PFSK-1 (cell line): ENCODE measurements around the gene CXCR6.

Experiments used
- FOXP2 ChIP-seq: optimal IDR thresholded peaks from 2 replicates; pipeline ENCODE3; 2011; ENCODE audit warnings: borderline replicate concordance, control low read depth, inconsistent platforms; ENCODE audit not compliant: insufficient read depth; ENCODE audit errors: extremely low read length, extremely low read depth
- POLR2AphosphoS5 ChIP-seq: IDR thresholded peaks from 2 replicates; pipeline ENCODE4 v1.6.1; 2012; ENCODE audit warnings: low read depth, mild to moderate bottlenecking, control low read depth, low read length, moderate library complexity
- SIN3A ChIP-seq: IDR thresholded peaks from 2 replicates; pipeline ENCODE4 v1.6.1; 2012; ENCODE audit warnings: mild to moderate bottlenecking, low read length, moderate library complexity, borderline replicate concordance; ENCODE audit not compliant: insufficient read depth
- TAF1 ChIP-seq: IDR thresholded peaks from 2 replicates; pipeline ENCODE4 v1.6.1; 2012; ENCODE audit warnings: low read length, control low read depth, borderline replicate concordance; ENCODE audit not compliant: insufficient read depth
- TF ChIP-seq, protein P1 (sequence below), 2 experiments: IDR thresholded peaks; 2 replicates each; pipeline versions ENCODE4 v1.6.1 to v1.8.0; 2011 to 2012; ENCODE audit warnings: low read depth in 2 of 2, low read length in 2 of 2, control low read depth in 1 of 2, inconsistent platforms in 1 of 2, mild to moderate bottlenecking in 1 of 2, moderate library complexity in 1 of 2; ENCODE audit not compliant: insufficient read depth in 1 of 2

Gene CXCR6

DNA sequence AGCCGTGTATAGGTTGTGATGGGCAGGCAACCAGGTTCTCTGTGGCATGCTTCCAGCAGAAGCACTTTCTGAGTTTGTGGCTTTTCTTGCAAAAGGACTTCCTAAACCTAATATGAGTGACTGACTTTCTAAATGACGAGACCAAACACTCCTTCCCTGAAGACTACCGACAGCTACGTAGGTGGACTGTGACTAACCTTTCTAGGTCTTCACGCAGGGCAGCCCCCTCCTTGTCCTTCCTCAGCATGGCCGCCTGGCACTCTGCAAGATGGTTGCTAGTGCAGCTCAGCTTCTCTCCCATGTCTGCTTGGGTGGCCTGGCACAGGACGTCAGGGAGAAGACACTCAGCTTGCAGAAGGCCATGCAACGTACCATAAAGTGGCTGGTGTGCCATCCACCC, 20.9 kb downstream of the CXCR6 start:
- TF ChIP-seq, protein P1, sequence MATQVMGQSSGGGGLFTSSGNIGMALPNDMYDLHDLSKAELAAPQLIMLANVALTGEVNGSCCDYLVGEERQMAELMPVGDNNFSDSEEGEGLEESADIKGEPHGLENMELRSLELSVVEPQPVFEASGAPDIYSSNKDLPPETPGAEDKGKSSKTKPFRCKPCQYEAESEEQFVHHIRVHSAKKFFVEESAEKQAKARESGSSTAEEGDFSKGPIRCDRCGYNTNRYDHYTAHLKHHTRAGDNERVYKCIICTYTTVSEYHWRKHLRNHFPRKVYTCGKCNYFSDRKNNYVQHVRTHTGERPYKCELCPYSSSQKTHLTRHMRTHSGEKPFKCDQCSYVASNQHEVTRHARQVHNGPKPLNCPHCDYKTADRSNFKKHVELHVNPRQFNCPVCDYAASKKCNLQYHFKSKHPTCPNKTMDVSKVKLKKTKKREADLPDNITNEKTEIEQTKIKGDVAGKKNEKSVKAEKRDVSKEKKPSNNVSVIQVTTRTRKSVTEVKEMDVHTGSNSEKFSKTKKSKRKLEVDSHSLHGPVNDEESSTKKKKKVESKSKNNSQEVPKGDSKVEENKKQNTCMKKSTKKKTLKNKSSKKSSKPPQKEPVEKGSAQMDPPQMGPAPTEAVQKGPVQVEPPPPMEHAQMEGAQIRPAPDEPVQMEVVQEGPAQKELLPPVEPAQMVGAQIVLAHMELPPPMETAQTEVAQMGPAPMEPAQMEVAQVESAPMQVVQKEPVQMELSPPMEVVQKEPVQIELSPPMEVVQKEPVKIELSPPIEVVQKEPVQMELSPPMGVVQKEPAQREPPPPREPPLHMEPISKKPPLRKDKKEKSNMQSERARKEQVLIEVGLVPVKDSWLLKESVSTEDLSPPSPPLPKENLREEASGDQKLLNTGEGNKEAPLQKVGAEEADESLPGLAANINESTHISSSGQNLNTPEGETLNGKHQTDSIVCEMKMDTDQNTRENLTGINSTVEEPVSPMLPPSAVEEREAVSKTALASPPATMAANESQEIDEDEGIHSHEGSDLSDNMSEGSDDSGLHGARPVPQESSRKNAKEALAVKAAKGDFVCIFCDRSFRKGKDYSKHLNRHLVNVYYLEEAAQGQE (IDR thresholded peaks at IDR 0.05; ENCODE audit: insufficient read depth in 1 of 2, low read depth in 2 of 2, low read length in 2 of 2) = no peak
- no peak for TF ChIP-seq POLR2AphosphoS5
- no peak for TF ChIP-seq FOXP2
- no peak for TF ChIP-seq TAF1
- TF ChIP-seq SIN3A = no peak

DNA sequence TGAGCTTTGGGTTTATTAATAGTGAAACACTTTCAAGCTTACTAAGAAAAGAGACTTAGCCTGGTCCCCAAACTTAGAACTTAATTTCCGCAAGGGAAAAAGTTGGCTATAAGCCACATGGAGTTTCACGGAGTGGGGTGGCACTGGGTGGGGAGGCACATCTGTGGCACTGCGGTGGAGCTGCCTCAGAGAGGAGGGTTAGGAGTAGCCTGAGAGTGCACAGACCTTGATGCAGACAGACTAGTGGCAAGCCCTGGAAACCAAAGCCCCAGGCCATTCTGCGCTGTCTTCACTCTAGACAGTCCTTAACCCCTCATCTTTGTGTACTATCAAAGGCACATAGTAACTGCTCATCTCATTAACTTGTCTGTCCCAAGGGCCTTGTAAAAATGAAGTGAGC, 22.0 kb downstream of the CXCR6 start:
- TF ChIP-seq POLR2AphosphoS5 = no peak
- TF ChIP-seq FOXP2 = no peak
- TF ChIP-seq TAF1 = no peak
- no peak for TF ChIP-seq SIN3A
- TF ChIP-seq, protein P1 (IDR thresholded peaks at IDR 0.05; ENCODE audit: insufficient read depth in 1 of 2, low read depth in 2 of 2, low read length in 2 of 2) = no peak

GRCh38 chr3:45965653-45966052, 22.4 kb downstream of the CXCR6 start:
- TF ChIP-seq POLR2AphosphoS5 (no peak), TAF1 (no peak), FOXP2 (no peak), SIN3A (no peak)
- TF ChIP-seq, protein P1 (IDR thresholded peaks at IDR 0.05; ENCODE audit: insufficient read depth in 1 of 2, low read depth in 2 of 2, low read length in 2 of 2) = no peak

DNA sequence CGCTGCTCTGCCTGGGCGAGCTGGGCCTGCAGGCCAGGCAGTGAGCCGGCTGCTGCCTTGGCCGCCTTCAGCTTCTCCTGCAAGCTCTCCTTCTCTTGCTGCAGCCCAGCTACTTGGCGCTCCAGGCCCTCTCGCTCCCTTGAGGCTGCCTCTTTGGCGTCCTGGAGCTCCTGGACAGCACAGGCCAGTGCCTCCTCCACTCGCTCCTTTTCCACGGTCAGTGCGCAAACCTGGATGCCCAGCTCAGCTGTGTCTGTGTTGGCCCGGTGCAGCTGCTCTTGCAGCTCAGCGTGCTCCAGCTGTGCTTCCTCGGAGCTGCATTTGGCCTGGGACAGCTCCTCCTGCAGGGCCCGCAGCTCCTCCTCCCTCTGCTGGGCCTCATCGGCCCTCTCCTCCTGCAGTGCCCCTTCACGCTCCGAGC, 23.1 kb downstream of the CXCR6 start:
- TF ChIP-seq TAF1 (no peak), FOXP2 (no peak), POLR2AphosphoS5 (no peak), SIN3A (no peak)
- TF ChIP-seq, protein P1 (IDR thresholded peaks at IDR 0.05; ENCODE audit: insufficient read depth in 1 of 2, low read depth in 2 of 2, low read length in 2 of 2) = no peak

- TF ChIP-seq, protein P1 (IDR thresholded peaks at IDR 0.05; ENCODE audit: insufficient read depth in 1 of 2, low read depth in 2 of 2, low read length in 2 of 2) = no peak
- TF ChIP-seq FOXP2 = no peak
- no peak for TF ChIP-seq SIN3A
- no peak for TF ChIP-seq POLR2AphosphoS5
- no peak for TF ChIP-seq TAF1
Measured at GRCh38 chr3:45966950-45967640, 23.8 kb downstream of the CXCR6 start.
